Measurements from ENCODE around the gene SRSF7. TPM values are rescaled to one million over a fixed set of nuclear protein-coding genes. Genes with fewer than 3 reads are reported as not detected.

Gene SRSF7
- total RNA-seq, 1 donor from 2014 or later, result 99.7 TPM

- no peaks in the 10 kb centered on the region for H3K27me3 ChIP-seq (ENCODE audit: low read depth)
- H3K36me3 ChIP-seq, result no peaks in the 10 kb centered on the region
- intact Hi-C loops (cut with DNase I), result no loop called here
- no peak for ATAC-seq
- no peaks in the 10 kb centered on the region for H3K9me3 ChIP-seq
- no peak overlapping the region for H3K4me3 ChIP-seq
- no peak overlapping the region for H3K27ac ChIP-seq
- TF ChIP-seq CTCF (IDR thresholded peaks at IDR 0.05), result no peak
- no peaks in the 10 kb centered on the region for H3K4me1 ChIP-seq
- DNase-seq, result no peak
Observed at GRCh38 chr2:38698467-38699003, 52.6 kb downstream of the SRSF7 start.

GRCh38 chr2:38697116-38697840, 53.9 kb downstream of the SRSF7 start:
- intact Hi-C loops (cut with DNase I), result no loop called here
- DNase-seq (no peak), ATAC-seq (no peak)
- Histone ChIP-seq H3K27ac (no peak overlapping the region), H3K36me3 (no peaks in the 10 kb centered on the region), H3K4me3 (no peak overlapping the region), H3K9me3 (no peaks in the 10 kb centered on the region), H3K4me1 (peaks cover 5% of the 10 kb centered on the region), H3K27me3 (ENCODE audit: low read depth) (no peaks in the 10 kb centered on the region)
- TF ChIP-seq CTCF (IDR thresholded peaks at IDR 0.05), result no peak

Other genes starting within 250 kb of the SRSF7 start
- gene HNRNPLL, start 148.4 kb downstream of the SRSF7 start, total RNA-seq, result 38.8 TPM
- 17.7 TPM for gene GALM, start 85.2 kb downstream of the SRSF7 start, total RNA-seq
- gene GEMIN6, start 26.8 kb upstream of the SRSF7 start, total RNA-seq, result 11.1 TPM
- gene DHX57, start 124.6 kb upstream of the SRSF7 start, total RNA-seq, result 15.5 TPM
- gene MORN2, start 124.6 kb upstream of the SRSF7 start, total RNA-seq, result 18.4 TPM
- gene ARHGEF33, start 138.5 kb upstream of the SRSF7 start, total RNA-seq, result 1.5 TPM